Keratinocyte (primary cell): ENCODE data around the gene ETV3.

Experiments
- EZH2 ChIP-seq: IDR thresholded peaks from one replicate; pipeline ENCODE4 v1.6.1; 2012; ENCODE audit warnings: inconsistent platforms, mild to moderate bottlenecking, low read length, moderate library complexity
- TF ChIP-seq, protein P1 (sequence below), 3 experiments: IDR thresholded peaks in 1 of 3; conservative IDR thresholded peaks in 1 of 3; optimal IDR thresholded peaks in 1 of 3; 2 replicates in 2 of 3; 3 replicates in 1 of 3; pipeline versions ENCODE3 to v1.5.1; 2011; ENCODE audit warnings: low read length in 3 of 3, mild to moderate bottlenecking in 3 of 3, moderate library complexity in 2 of 3, control low read depth in 1 of 3, inconsistent platforms in 1 of 3; ENCODE audit not compliant: insufficient read depth in 2 of 3; ENCODE audit errors: extremely low read depth in 1 of 3

DNA sequence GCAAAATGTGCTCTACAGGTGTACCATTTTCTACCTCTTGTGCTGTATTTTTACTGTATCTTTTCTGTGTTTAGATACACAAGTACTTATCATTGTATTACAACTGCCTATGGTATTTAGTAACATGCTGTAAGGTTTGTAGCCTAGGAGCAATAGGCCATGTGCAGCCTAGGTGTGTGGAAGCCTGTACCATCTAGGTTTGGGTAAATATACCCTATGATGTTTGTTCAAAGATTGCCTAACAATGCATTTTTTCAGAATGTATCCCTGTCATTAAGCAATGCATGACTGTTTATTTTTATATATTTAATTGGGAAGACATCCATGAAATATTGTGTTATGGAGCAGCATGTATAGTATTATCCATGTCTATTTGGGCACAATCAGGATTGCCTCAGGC, 49.6 kb downstream of the ETV3 start:
- no peak for TF ChIP-seq EZH2
- TF ChIP-seq, protein P1, sequence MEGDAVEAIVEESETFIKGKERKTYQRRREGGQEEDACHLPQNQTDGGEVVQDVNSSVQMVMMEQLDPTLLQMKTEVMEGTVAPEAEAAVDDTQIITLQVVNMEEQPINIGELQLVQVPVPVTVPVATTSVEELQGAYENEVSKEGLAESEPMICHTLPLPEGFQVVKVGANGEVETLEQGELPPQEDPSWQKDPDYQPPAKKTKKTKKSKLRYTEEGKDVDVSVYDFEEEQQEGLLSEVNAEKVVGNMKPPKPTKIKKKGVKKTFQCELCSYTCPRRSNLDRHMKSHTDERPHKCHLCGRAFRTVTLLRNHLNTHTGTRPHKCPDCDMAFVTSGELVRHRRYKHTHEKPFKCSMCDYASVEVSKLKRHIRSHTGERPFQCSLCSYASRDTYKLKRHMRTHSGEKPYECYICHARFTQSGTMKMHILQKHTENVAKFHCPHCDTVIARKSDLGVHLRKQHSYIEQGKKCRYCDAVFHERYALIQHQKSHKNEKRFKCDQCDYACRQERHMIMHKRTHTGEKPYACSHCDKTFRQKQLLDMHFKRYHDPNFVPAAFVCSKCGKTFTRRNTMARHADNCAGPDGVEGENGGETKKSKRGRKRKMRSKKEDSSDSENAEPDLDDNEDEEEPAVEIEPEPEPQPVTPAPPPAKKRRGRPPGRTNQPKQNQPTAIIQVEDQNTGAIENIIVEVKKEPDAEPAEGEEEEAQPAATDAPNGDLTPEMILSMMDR (optimal IDR thresholded peaks at IDR 0.05 in 1 of 3, IDR thresholded peaks at IDR 0.05 in 1 of 3, conservative IDR thresholded peaks at IDR 0.05 in 1 of 3; ENCODE audit: extremely low read depth in 1 of 3, insufficient read depth in 2 of 3, low read length in 3 of 3) = no peak
